Measurements from ENCODE around the gene PAWR.

PAWR gene

DNA sequence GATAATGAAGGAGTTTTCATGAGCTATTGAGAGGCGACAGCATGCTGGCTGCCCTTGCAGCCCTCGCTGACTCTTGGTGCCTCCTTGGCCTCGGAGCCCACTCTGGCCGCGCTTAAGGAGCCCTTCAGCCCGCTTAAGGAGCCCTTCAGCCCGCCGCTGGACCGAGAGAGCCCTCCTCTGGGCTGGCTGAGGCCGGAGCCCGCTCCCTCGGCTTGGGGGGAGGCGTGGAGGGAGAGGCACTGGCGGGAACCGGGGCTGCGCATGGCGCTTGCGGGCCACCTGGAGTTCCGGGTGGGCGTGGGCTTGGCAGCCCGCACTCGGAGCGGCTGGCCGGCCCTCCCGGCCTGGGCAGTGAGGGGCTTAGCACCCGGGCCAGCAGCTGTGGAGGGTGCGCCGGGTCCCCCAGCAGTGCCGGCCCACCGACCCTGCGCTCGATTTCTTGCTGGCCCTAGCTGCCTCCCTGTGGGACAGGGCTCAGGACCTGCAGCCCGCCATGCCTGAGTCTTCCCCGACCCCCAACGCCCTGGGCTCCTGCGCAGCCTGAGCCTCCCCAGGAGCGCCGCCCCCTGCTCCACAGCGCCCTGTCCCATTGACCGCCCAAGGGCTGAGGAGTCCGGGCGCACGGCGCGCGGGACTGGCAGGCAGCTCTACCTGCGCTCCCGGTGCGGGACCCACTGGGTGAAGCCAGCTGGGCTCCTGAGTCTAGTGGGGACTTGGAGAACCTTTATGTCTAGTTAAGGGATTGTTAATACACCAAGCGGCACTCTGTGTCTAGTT lies 20.1 kb upstream of the PAWR start:
- Histone ChIP-seq H3K9me2 (replicated peaks; ENCODE audit: control insufficient read depth, low read length) (no peaks in the 10 kb centered on the region), H3K4me3 (ENCODE audit: low read length) (no peak overlapping the region), H3K27me3 (ENCODE audit: control insufficient read depth, low read length) (no peaks in the 10 kb centered on the region), H3K9me3 (ENCODE audit: control insufficient read depth, insufficient read depth, low read length) (no peaks in the 10 kb centered on the region), H3K4me1 (ENCODE audit: control insufficient read depth, low read length) (no peaks in the 10 kb centered on the region), H3K27ac (ENCODE audit: low read depth, low read length) (no peak overlapping the region), H4K20me1 (ENCODE audit: control insufficient read depth, insufficient read depth, low read depth, low read length) (no peaks in the 10 kb centered on the region), H3K79me2 (ENCODE audit: control insufficient read depth, low read length) (no peaks in the 10 kb centered on the region), H3K4me2 (ENCODE audit: low read length) (no peak overlapping the region), H3F3A (ENCODE audit: control insufficient read depth, insufficient read depth) (no peaks in the 10 kb centered on the region), H3K36me3 (ENCODE audit: control insufficient read depth, low read length) (no peaks in the 10 kb centered on the region)
- TF ChIP-seq, protein P1, sequence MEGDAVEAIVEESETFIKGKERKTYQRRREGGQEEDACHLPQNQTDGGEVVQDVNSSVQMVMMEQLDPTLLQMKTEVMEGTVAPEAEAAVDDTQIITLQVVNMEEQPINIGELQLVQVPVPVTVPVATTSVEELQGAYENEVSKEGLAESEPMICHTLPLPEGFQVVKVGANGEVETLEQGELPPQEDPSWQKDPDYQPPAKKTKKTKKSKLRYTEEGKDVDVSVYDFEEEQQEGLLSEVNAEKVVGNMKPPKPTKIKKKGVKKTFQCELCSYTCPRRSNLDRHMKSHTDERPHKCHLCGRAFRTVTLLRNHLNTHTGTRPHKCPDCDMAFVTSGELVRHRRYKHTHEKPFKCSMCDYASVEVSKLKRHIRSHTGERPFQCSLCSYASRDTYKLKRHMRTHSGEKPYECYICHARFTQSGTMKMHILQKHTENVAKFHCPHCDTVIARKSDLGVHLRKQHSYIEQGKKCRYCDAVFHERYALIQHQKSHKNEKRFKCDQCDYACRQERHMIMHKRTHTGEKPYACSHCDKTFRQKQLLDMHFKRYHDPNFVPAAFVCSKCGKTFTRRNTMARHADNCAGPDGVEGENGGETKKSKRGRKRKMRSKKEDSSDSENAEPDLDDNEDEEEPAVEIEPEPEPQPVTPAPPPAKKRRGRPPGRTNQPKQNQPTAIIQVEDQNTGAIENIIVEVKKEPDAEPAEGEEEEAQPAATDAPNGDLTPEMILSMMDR (IDR thresholded peaks at IDR 0.05; ENCODE audit: low read depth, low read length, poor library complexity, severe bottlenecking): no peak
- TF ChIP-seq EZH2phosphoT487 (IDR thresholded peaks at IDR 0.05; ENCODE audit: borderline replicate concordance, low read length): no peak

DNA sequence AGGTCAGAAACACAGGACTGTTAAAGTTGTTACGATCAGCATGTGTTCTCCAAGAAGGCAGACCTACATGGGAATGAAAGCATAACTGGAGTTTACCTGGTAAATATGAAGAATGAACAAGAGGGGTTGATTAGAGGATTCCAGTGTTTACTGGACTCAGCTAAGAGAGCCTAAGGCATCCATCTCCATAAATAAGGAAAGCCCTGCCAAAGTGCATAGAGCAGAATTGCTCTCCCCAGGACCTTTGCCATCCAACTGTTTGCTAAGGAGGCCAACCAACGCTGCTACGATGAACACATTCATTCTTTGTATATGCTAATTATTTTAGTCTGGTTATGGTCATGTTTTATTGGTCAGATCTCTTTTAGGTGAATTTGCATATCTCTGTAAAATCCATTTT lies 17.1 kb upstream of the PAWR start:
- no peaks in the 10 kb centered on the region for H3F3A ChIP-seq (ENCODE audit: control insufficient read depth, insufficient read depth)
- H3K36me3 ChIP-seq (ENCODE audit: control insufficient read depth, low read length): no peaks in the 10 kb centered on the region
- no peaks in the 10 kb centered on the region for H4K20me1 ChIP-seq (ENCODE audit: control insufficient read depth, insufficient read depth, low read depth, low read length)
- H3K4me2 ChIP-seq (ENCODE audit: low read length): no peak overlapping the region
- H3K9me2 ChIP-seq (replicated peaks; ENCODE audit: control insufficient read depth, low read length): no peaks in the 10 kb centered on the region
- no peak overlapping the region for H3K4me3 ChIP-seq (ENCODE audit: low read length)
- no peaks in the 10 kb centered on the region for H3K79me2 ChIP-seq (ENCODE audit: control insufficient read depth, low read length)
- no peaks in the 10 kb centered on the region for H3K9me3 ChIP-seq (ENCODE audit: control insufficient read depth, insufficient read depth, low read length)
- H3K4me1 ChIP-seq (ENCODE audit: control insufficient read depth, low read length): no peaks in the 10 kb centered on the region
- H3K27me3 ChIP-seq (ENCODE audit: control insufficient read depth, low read length): no peaks in the 10 kb centered on the region
- no peak overlapping the region for H3K27ac ChIP-seq (ENCODE audit: low read depth, low read length)
- no peak for TF ChIP-seq EZH2phosphoT487 (IDR thresholded peaks at IDR 0.05; ENCODE audit: borderline replicate concordance, low read length)
- TF ChIP-seq, protein P1 (IDR thresholded peaks at IDR 0.05; ENCODE audit: low read depth, low read length, poor library complexity, severe bottlenecking): no peak

DNA sequence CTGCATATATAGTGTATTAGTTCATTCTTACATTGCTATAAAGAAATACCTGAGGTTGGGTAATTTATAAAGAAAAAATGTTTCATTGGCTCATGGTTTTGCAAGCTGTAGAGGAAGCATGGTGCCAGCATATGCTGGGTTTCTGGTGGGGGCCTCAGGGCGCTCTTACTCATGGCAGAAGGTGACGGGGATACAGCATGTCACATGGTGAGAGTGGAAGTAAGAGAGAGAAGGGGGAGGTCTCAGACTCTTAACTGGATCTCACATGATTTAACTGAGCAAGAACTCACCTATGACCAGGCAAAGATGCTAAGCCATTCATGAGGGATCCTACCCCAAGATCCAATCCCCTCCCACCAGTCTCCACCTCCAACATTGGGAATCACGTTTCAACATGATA lies 15.9 kb upstream of the PAWR start:
- H3K4me3 ChIP-seq (ENCODE audit: low read length): no peak overlapping the region

More for the DNA sequence above, 15.9 kb upstream of the PAWR start:
- TF ChIP-seq, protein P1 (IDR thresholded peaks at IDR 0.05; ENCODE audit: low read depth, low read length, poor library complexity, severe bottlenecking): no peak
- no peak for TF ChIP-seq EZH2phosphoT487 (IDR thresholded peaks at IDR 0.05; ENCODE audit: borderline replicate concordance, low read length)
- H3K27me3 ChIP-seq (ENCODE audit: control insufficient read depth, low read length): no peaks in the 10 kb centered on the region
- no peaks in the 10 kb centered on the region for H3K36me3 ChIP-seq (ENCODE audit: control insufficient read depth, low read length)
- no peaks in the 10 kb centered on the region for H3K79me2 ChIP-seq (ENCODE audit: control insufficient read depth, low read length)
- H3F3A ChIP-seq (ENCODE audit: control insufficient read depth, insufficient read depth): no peaks in the 10 kb centered on the region
- no peaks in the 10 kb centered on the region for H3K4me1 ChIP-seq (ENCODE audit: control insufficient read depth, low read length)
- no peak overlapping the region for H3K27ac ChIP-seq (ENCODE audit: low read depth, low read length)
- H3K9me2 ChIP-seq (replicated peaks; ENCODE audit: control insufficient read depth, low read length): no peaks in the 10 kb centered on the region
- H4K20me1 ChIP-seq (ENCODE audit: control insufficient read depth, insufficient read depth, low read depth, low read length): no peaks in the 10 kb centered on the region
- no peaks in the 10 kb centered on the region for H3K9me3 ChIP-seq (ENCODE audit: control insufficient read depth, insufficient read depth, low read length)
- H3K4me2 ChIP-seq (ENCODE audit: low read length): no peak overlapping the region

Measured in DOHH2 (cell line).